Spleen (tissue), 7 donors: ENCODE data around the gene NELL2.

Experiments
- CTCF ChIP-seq, 11 experiments: fragments of 200-600 bp in 7 of 11; fragments of 450-650 bp in 4 of 11; sonication (generic) in 4 of 11; IDR thresholded peaks in 8 of 11; conservative IDR thresholded peaks in 3 of 11; 1 replicate in 7 of 11; 2 replicates in 4 of 11; pipeline versions ENCODE4 v1.4.0 to v1.8.0; 2016 to 2021; ENCODE audit warnings: antibody characterized with exemption in 11 of 11, inconsistent platforms in 4 of 11, mild to moderate bottlenecking in 1 of 11
- POLR2A ChIP-seq, 3 donors: fragments of 450-650 bp; IDR thresholded peaks; one replicate each; pipeline ENCODE4 v1.5.1; 2017; ENCODE audit warnings: antibody characterized with exemption in 3 of 3, mild to moderate bottlenecking in 1 of 3
- donor health status: DM: no; HTN: no; CAD: no; lungs with moderate emphysema.
- donor health status: DM: no; HTN: no; CAD: no.
- donor health status: DM: no; HTN: no; CAD: no.

GRCh38 chr12:44708218-44708617, 167.9 kb downstream of the NELL2 start:
- TF ChIP-seq CTCF (IDR thresholded peaks at IDR 0.05 in 8 of 11, conservative IDR thresholded peaks at IDR 0.05 in 3 of 11) (no peak), POLR2A (IDR thresholded peaks at IDR 0.05) (no peak)
